DMS 273 (cell line): ENCODE results near the gene OMD.
A peak's percentile ranks its signal among the peaks of the same experiment; 100 is the strongest.
"Not testable (repeated sequence)": the region's sequence is repeated elsewhere in the genome, so short reads cannot be mapped to it uniquely, and the experiment has no call there.

ENCODE experiments used
- DNase-seq: peaks from one replicate; lab custom pipeline; 2025; ENCODE audit not compliant: unreplicated experiment; lab: John Stamatoyannopoulos, UW

Gene OMD

DNA sequence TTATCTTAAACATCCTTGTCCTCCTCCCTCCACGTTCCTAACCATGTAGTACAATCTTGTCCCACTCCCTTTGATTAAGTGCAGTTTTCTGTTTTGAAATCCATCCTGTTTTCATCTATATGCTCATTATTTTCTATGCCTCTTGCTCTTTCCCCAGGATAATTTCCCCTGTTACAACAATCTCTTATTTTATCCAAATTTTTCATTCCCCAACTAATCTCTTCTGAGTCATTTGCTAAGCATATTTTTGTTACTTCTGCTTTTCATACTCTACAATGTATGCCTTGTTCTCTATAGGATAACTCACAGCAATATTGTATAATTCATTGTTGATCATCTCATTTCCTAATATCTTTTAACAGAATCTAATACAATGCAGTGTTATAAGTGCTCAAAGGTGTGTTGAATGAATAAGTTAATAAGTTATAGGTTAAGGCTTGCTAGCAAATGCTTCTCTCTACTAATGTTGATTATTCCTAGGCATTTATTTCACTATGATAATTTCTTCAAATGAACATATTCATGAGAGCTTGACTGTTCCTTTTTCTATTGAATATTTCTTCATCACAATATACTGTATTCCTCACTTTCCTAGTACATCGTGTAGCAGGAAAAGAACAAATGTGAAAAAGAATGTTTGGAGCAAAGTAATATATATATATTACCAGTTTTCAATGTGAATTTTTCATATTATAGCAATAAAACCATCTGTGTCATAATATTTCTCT lies 1.5 kb downstream of the OMD start:
- no peak for DNase-seq

DNA sequence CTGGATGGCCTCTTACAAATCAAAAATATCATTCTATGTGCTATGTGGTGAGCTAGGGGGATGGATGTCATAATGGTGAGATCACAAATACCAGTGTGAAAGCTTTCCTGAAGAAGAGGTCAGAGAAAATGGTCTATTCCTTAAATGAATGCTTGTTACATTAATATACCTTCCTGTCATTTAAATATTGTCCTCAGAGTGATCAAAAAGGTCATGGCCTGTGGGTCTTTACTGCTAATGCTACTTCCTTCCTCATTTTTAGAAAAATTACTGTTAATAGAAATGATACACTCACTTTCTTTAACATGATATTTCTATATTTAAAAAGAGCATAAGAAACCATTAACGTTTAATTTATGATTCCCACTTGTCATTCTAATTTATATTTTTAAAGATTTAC lies 9.7 kb downstream of the OMD start:
- no peak for DNase-seq

DNA sequence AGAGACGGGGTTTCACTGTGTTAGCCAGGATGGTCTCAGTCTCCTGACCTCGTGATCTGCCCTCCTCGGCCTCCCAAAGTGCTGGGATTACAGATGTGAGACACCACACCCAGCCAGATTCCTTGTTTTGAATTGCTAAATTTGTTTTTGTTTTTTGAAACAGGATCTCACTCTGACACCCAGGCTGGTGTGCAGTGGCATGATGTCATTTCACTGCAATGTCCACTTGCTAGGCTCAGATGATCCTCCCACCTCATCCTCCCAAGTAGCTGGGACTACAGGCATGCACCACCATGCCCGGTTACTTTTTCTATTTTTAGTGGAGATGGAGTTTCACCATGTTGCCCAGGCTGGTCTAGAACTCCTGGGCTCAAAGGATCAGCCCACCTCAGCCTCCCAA lies 13.1 kb downstream of the OMD start:
- not testable (repeated sequence) for DNase-seq

GRCh38 chr9:92408747-92409478 lies 15.4 kb downstream of the OMD start:
- no peak for DNase-seq

DNA sequence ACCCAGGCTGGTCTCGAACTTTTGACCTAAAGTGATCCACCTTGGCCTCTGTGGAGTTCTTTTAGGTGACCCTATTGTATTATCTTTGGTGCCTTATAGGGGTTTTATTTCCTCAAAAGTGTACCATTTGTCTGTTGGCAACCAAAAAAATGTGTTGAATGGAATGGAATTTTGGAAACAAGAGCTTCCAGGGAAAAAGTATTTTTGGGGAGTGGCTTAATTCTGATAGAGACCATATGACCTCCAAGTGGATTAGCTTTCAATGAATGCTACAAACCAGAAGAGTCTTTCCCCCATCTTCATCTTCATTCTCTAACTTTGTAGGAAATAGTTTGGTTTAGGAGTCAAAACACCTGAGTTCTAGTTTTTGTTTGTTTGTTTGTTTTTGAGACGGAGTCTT lies 16.5 kb downstream of the OMD start:
- DNase-seq = no peak

- DNase-seq = no peak
Observed at GRCh38 chr9:92406477-92406876, 17.8 kb downstream of the OMD start.

GRCh38 chr9:92405818-92406217 lies 18.5 kb downstream of the OMD start:
- no peak for DNase-seq

DNA sequence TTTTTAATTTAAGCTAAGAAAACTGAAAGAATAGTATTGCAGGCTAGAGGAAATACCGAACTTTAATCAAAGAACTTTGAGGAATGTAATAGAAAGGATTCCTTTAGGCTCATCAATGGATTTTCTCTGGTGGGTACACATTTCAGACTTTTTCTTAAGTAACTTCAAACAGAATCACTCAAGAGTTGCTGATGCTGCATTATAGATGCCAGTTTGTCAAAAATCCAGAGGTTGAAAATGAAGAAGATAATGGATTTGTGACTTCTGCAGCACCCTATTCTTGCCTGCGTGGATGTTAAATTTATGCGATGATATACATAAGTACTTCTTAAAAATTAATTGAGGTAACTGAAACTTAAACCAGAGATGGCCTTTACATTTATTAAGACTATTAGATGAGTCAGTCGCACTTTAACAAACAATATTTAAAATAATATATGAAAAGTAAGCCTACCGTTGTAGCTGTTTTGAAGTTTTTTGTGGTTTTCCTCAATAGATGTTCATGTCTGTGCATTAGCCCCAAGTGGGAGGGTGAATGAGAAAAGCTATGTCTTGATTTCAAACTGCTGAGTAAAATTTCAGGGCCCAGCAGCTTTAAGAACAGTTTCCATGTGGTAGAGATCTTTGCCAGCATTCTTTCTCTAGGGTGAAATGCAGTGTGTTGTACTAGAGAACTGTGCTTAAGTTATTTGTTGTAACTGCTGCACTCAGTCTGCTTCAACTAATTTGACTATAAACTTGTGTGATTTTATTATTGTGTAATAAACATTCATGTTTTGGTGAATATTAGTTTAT lies 20.0 kb downstream of the OMD start, which contains the start of gene OGN:
OGN (minus strand) TSS at position 537 of the 795 bp plus-strand sequence. CDS start 1,171 bp downstream, outside the sequence.
- peak; percentile 16 for DNase-seq

DNA sequence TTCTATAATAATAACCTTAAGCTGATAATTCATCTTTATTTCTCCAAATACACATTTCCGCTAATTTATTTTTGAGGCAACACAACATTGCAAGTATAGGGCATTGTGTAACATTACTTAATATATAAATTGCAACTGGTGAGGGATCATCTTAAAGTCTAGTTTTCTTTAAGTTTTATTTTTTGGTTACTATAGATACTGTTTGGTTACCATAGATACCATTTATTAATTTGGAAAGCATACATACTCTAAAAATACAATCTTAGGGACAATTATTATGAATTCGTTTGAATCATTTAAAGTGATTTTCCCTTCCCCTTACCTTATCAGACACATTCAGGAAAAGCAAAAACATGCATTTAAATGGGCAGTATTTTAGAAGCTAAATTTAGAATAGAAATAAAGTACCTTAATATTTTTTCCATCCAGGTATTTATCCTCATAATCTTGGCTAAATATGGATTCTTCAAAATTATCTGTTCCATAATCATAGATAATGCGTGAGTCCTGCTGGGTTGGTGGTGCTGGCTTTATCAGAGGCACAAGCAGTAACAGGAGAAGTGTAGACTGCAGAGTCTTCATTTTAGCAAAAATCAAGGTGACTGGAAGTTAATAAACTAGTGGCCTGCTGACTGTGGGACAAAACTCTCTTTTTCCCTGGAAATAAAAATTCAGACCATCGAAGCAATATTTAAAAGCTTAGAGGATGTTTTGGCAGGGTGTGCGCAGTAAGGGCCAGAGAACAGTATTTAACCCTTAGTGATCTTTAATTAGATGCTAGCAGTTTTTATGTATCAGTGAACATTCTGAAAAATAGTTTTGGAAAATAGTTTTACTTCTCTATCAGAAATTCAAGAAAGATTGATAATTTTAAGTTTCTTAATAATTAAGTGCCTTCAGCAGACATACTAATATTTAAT lies 21.2 kb downstream of the OMD start:
- no peak for DNase-seq

- no peak for DNase-seq
Observed at GRCh38 chr9:92402360-92402759, 21.9 kb downstream of the OMD start.

- no peak for DNase-seq
Observed at GRCh38 chr9:92397853-92398252, 26.4 kb downstream of the OMD start.

DNA sequence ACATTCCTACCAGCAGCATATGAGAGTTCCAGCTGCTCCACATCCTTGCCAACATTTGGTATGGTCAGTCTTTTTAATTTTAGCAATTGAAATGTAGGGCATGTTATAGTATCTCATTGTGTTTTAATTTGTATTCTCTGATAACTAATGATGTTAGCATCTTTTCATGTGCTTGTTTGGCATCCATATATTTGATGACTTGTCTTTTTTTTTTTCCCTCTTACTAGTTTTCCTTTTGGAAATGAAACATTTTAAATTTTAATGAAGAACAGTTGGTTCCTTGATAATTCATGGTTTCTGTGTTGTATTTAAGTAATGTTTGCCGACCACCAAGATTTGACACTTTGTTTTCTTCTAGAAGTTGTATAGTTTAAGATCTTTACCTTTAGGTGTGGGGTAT lies 28.7 kb downstream of the OMD start:
- DNase-seq = no peak

DNA sequence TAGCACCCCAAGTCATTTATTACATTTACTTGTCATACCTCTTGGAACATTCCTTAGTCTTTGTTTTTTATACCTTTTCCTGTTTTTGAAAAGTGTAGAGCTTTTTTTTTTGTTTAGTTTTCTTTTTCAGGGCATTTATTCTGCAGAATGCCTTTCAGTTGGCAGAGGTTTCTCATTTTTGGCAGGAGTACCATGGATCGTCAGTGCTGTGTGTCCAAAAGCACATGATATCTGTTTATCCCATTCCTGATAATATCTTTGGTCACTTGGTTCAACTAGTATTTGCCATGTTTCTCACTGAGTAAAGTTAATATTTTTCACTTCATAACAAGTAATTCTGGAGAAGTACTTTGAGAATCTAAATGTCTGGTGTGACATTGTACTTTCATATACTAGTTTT lies 30.6 kb downstream of the OMD start:
- DNase-seq = no peak

DNA sequence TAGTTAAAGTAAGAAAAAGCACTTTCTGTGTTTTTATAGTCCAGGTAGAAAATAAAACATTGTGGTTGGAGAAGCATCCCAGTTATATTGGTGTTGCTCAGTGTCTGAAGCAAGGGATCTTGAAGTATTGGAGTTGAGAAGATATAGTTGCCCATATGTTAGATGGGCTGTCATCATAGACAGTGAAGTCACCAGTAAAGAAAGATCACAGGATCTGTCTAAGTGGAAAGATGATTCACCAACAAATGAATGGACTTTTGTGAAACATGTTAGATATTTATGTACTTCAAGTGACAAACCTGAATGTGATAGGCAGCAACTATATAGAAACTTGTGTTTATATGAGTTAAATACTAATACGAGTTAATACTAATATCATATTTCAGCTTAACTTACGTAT lies 31.6 kb downstream of the OMD start:
- no peak for DNase-seq

DNA sequence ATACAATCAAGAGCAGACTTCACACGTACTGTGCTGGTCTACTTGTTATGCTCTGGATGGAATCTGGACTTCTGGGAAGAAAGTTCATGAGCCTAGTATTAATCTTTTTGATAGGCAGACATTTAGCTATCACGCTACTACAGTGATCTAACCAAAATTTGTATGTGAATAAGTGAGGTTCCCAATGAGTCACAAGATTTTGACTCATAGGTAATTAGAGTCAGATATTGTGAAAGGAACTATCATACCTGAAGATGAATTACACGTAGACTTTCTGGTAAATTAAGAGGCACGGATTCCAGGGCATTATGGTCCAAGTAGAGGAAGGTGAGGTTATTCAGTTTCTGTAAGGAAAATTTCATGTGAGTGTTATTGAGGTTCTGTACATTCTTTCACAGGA lies 38.3 kb downstream of the OMD start:
- no peak for DNase-seq

- no peak for DNase-seq
Observed at GRCh38 chr9:92385477-92385876, 38.8 kb downstream of the OMD start.

DNA sequence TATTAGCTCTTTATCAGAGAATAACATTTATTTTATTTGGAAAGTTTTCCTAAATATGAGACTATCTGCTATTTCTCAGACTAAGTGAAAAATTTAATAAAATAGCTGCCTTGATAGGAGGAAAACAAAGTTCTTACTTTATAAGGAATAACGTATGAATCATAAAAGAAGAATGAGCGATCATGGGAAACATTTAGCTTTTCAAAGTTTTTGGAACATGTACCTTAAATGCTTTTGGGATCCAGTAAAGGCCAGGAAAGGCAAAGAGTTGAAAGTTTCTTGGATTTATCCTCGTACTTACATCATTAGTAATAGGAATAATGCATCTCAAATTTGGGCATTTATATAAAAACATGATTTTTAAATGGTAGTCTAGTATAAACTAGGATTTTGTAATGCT lies 39.3 kb downstream of the OMD start:
- DNase-seq = no peak

DNA sequence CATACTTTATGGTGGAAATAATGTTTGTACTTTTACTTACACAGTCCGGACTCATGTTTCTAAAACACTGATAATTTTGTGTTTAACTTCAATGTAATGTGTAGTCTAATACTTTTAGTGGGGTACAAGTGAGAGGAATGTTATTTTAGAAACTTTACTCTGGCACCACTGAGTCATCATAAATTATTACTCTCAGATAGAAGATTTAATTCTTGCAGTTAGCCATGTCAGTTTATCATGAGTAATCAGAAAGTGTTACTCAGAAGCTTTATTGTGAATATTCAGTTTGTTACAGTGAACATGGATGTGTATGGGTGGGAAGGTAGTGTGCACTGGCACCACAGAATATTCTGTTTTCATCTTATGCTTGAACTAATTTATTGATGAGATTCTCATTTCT lies 39.9 kb downstream of the OMD start:
- DNase-seq = no peak

DNA sequence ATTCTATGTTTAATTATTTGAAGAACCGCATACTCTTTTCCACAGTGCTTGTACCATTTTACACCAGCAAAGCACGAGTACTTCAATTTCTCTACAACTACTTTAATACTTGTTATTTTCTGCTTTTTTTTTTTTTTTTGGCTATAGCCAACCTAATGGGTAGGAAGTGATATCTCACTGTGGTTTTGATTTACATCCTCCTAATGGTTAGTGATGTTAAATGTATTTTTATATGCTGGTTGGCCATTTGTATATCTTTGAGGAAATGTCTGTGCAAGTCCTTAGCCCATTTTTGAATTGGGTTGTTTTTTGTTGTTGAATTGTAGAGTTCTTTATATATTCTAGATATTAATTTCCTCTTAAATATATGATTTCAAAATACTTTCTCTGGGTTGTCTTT lies 42.5 kb downstream of the OMD start:
- DNase-seq = no peak

GRCh38 chr9:92380603-92381002 lies 43.7 kb downstream of the OMD start:
- DNase-seq = no peak
